OCI-LY1 (cell line): Measurements from ENCODE around the gene SLC7A7.

Experiments
- CTCF ChIP-seq: fragments of 200-600 bp; sonication (generic), shearing (Covaris generic); IDR thresholded peaks from 2 replicates; pipeline ENCODE4 v1.5.1; 2017; ENCODE audit warnings: mild to moderate bottlenecking, antibody characterized with exemption, low read length, moderate library complexity, mixed read lengths
- EZH2 ChIP-seq: fragments of 200-600 bp; sonication (generic), shearing (Covaris generic); IDR thresholded peaks from 2 replicates; pipeline ENCODE4 v1.8.0; 2017; ENCODE audit warnings: borderline replicate concordance, mixed run types, mild to moderate bottlenecking, antibody characterized with exemption, low read length, moderate library complexity, mixed read lengths

GRCh38 chr14:22819151-22819988, 4.1 kb upstream of the SLC7A7 start:
- no peak for TF ChIP-seq CTCF
- no peak for TF ChIP-seq EZH2
